H9 (cell line): ENCODE measurements around the gene FGR. TPM values are rescaled to one million over a fixed set of nuclear protein-coding genes. Genes with fewer than 3 reads are reported as not detected.
"Not testable (repeated sequence)": the region's sequence is repeated elsewhere in the genome, so short reads cannot be mapped to it uniquely, and the experiment has no call there.

Source experiments
- DNase-seq: peaks from one replicate; pipeline ENCODE4 v3.0.0-alpha.2; 2017
- H2AFZ ChIP-seq: one replicate; pipeline ENCODE4 v1.6.1; 2013; ENCODE audit warnings: mild to moderate bottlenecking, low read length, control low read depth, moderate library complexity
- H2AK5ac ChIP-seq: 2 replicates; pipeline ENCODE4 v1.6.1; 2013; ENCODE audit warnings: low read length, control low read depth, mixed read lengths; ENCODE audit not compliant: insufficient read length
- H2BK120ac ChIP-seq: one replicate; pipeline ENCODE4 v1.6.1; 2013; ENCODE audit warnings: low read depth, mild to moderate bottlenecking, low read length, control low read depth, inconsistent platforms; ENCODE audit not compliant: poor library complexity, severe bottlenecking
- H2BK12ac ChIP-seq: 2 replicates; pipeline ENCODE4 v1.6.1; 2013; ENCODE audit warnings: low read length, control low read depth, mixed read lengths, low read depth; ENCODE audit not compliant: insufficient read length
- H2BK15ac ChIP-seq: 2 replicates; pipeline ENCODE4 v1.6.1; 2013; ENCODE audit warnings: low read depth, low read length, control low read depth
- H2BK20ac ChIP-seq: one replicate; pipeline ENCODE4 v1.6.1; 2013; ENCODE audit warnings: low read depth, mild to moderate bottlenecking, low read length, control low read depth, inconsistent platforms; ENCODE audit not compliant: poor library complexity, severe bottlenecking
- H2BK5ac ChIP-seq: 2 replicates; pipeline ENCODE4 v1.6.1; 2013; ENCODE audit warnings: low read length, control low read depth, mixed read lengths; ENCODE audit not compliant: insufficient read length
- H3K14ac ChIP-seq: 2 replicates; pipeline ENCODE4 v1.6.1; 2013; ENCODE audit warnings: low read length, control low read depth; ENCODE audit not compliant: insufficient read depth
- H3K18ac ChIP-seq: 2 replicates; pipeline ENCODE4 v1.6.1; 2013; ENCODE audit warnings: low read depth, mild to moderate bottlenecking, mixed read lengths, low read length, control low read depth; ENCODE audit not compliant: insufficient read length
- H3K23ac ChIP-seq: 2 replicates; pipeline ENCODE4 v1.6.1; 2013; ENCODE audit warnings: low read length, control low read depth, mixed read lengths, low read depth; ENCODE audit not compliant: insufficient read length
- H3K23me2 ChIP-seq: 2 replicates; pipeline ENCODE4 v1.6.1; 2013; ENCODE audit warnings: low read depth, mild to moderate bottlenecking, mixed read lengths, low read length, control low read depth; ENCODE audit not compliant: insufficient read length, poor library complexity, severe bottlenecking
- H3K27ac ChIP-seq: 2 replicates; pipeline ENCODE4 v1.5.1; 2013; ENCODE audit warnings: low read length, control low read depth, mixed read lengths, low read depth; ENCODE audit not compliant: insufficient read length
- H3K27me3 ChIP-seq: 2 replicates; pipeline ENCODE4 v1.6.1; 2013; ENCODE audit warnings: low read length, control low read depth, inconsistent platforms; ENCODE audit not compliant: insufficient read depth
- H3K4ac ChIP-seq: 2 replicates; pipeline ENCODE4 v1.6.1; 2013; ENCODE audit warnings: low read depth, mild to moderate bottlenecking, control low read depth, inconsistent platforms, low read length, moderate library complexity
- H3K4me1 ChIP-seq: 2 replicates; pipeline ENCODE4 v1.6.1; 2013; ENCODE audit warnings: low read length, control low read depth, inconsistent platforms; ENCODE audit not compliant: insufficient read depth
- H3K4me2 ChIP-seq: 2 replicates; pipeline ENCODE4 v1.6.1; 2013; ENCODE audit warnings: low read length, control low read depth, mixed read lengths; ENCODE audit not compliant: insufficient read length, insufficient read depth
- H3K56ac ChIP-seq: 2 replicates; pipeline ENCODE4 v1.6.1; 2013; ENCODE audit warnings: low read depth, mild to moderate bottlenecking, mixed read lengths, low read length, control low read depth; ENCODE audit not compliant: insufficient read length
- H3K79me1 ChIP-seq: 2 replicates; pipeline ENCODE4 v1.6.1; 2013; ENCODE audit warnings: low read depth, mild to moderate bottlenecking, moderate library complexity, low read length, control low read depth, inconsistent platforms; ENCODE audit not compliant: insufficient read depth, poor library complexity, severe bottlenecking
- H3K79me2 ChIP-seq: 2 replicates; pipeline ENCODE4 v1.6.1; 2013; ENCODE audit warnings: low read length, control low read depth, inconsistent platforms; ENCODE audit not compliant: insufficient read depth
- H3K9ac ChIP-seq: 2 replicates; pipeline ENCODE4 v1.6.1; 2013; ENCODE audit warnings: low read length, control low read depth, mixed read lengths; ENCODE audit not compliant: insufficient read length; ENCODE audit errors: extremely low read depth
- H3K9me3 ChIP-seq: one replicate; pipeline ENCODE4 v1.6.1; 2013; ENCODE audit warnings: low read depth, low read length, inconsistent platforms; ENCODE audit not compliant: control insufficient read depth
- H3T11ph ChIP-seq: one replicate; pipeline ENCODE4 v1.6.1; 2013; ENCODE audit warnings: mild to moderate bottlenecking, low read length, control low read depth, inconsistent platforms
- H4K20me1 ChIP-seq: one replicate; pipeline ENCODE4 v1.6.1; 2013; ENCODE audit not compliant: control insufficient read depth, insufficient read length, insufficient read depth
- H4K5ac ChIP-seq: 2 replicates; pipeline ENCODE4 v1.6.1; 2013; ENCODE audit warnings: low read depth, mild to moderate bottlenecking, mixed read lengths, low read length, control low read depth; ENCODE audit not compliant: insufficient read length
- H4K8ac ChIP-seq: replicated peaks from 2 replicates; pipeline ENCODE4 v1.6.1; 2013; ENCODE audit warnings: low read length, control low read depth, mixed read lengths, low read depth; ENCODE audit not compliant: insufficient read length
- H4K91ac ChIP-seq: 2 replicates; pipeline ENCODE4 v1.6.1; 2013; ENCODE audit warnings: low read depth, mild to moderate bottlenecking, moderate library complexity, mixed read lengths, low read length, control low read depth; ENCODE audit not compliant: insufficient read length
- H3K27ac Mint-ChIP-seq, 3 experiments: 2 replicates in 2 of 3; 3 replicates in 1 of 3; pipeline ENCODE4 v1.8.0; 2020 to 2021; ENCODE audit warnings: mixed read lengths in 3 of 3, mild to moderate bottlenecking in 1 of 3, moderate library complexity in 1 of 3
- H3K27me3 Mint-ChIP-seq: 2 replicates; pipeline ENCODE4 v1.8.0; 2021; ENCODE audit warnings: low read depth, mild to moderate bottlenecking, moderate library complexity, mixed read lengths
- H3K36me3 Mint-ChIP-seq, 3 experiments: 2 replicates in 2 of 3; 3 replicates in 1 of 3; pipeline ENCODE4 v1.8.0; 2020 to 2021; ENCODE audit warnings: low read depth in 3 of 3, mixed read lengths in 3 of 3; ENCODE audit not compliant: insufficient read depth in 1 of 3
- H3K4me1 Mint-ChIP-seq, 2 experiments: 2 replicates each; pipeline ENCODE4 v1.8.0; 2020; ENCODE audit warnings: mixed read lengths in 2 of 2
- H3K4me3 Mint-ChIP-seq, 2 experiments: 2 replicates in 1 of 2; 3 replicates in 1 of 2; pipeline ENCODE4 v1.8.0; 2020 to 2021; ENCODE audit warnings: mild to moderate bottlenecking in 2 of 2, mixed read lengths in 2 of 2, moderate library complexity in 1 of 2
- H3K9me3 Mint-ChIP-seq, 2 experiments: 2 replicates in 1 of 2; 3 replicates in 1 of 2; pipeline ENCODE4 v1.8.0; 2020; ENCODE audit warnings: mild to moderate bottlenecking in 2 of 2, mixed read lengths in 2 of 2, moderate library complexity in 1 of 2
- WGBS: extraction: QIAGEN DNeasy Blood & Tissue Kit; methylation state at CpG from one replicate; pipeline ENCODE4 v1.1.7; 2013; ENCODE audit warnings: missing lambda C conversion rate, low lambda C conversion rate, mixed read lengths; ENCODE audit not compliant: insufficient read length; ENCODE audit errors: extremely low coverage; 5-methylcytosine and 5-hydroxymethylcytosine counted together
- total RNA-seq: library from RNA; stranded (reverse); gene quantifications from 2 replicates; pipeline ENCODE4 v1.2.1, GENCODE V29; 2021
- TF ChIP-seq, protein P1 (sequence below): fragments of 200-600 bp; sonication (generic); conservative IDR thresholded peaks from 3 replicates; pipeline ENCODE4 v1.8.0; 2021; ENCODE audit warnings: antibody characterized with exemption, mild to moderate bottlenecking

Gene FGR
- total RNA-seq, 1 experiment from 2014 or later: not detected

DNA sequence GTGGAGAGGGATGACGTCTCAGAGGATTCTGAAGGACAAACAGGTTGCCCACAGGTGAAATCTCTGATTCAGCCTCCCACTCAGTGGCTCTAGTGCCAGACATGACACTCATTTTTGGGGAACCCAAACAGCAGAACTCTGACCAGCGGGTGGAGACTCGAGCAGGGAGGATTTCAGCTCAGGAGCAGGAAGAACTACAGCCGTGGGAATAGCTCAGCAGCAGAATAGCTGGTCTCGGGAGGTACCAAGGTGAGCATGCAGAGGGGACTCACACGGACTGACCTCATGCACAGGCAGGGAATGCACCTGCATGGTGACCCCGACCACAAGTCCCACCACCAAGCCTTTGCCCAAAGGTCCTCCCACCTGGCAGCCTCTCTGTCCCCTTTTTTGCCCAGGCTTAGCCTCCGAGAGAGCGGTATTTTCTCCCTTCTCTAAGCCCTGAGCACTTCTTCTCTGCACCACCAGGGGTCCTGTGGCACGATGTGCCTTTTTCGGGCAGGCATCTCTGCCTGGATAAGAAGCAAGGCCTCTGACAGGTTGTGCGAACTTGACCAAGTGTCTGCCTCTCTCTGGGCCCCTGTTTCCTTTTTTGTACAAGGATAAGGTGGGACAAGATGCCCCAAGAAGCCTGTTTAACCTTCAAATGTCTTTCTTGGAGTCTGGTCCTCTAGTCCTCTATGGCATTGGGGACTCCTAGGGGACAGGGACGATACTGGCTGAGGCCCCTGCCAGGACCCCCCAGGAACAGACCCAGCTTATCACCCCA, 8.8 kb upstream of the FGR start:
- H3K4me1 ChIP-seq: peaks cover 3% of the 10 kb centered on the region
- no peaks in the 10 kb centered on the region for H3K9me3 ChIP-seq
- no peak overlapping the region for H4K91ac ChIP-seq
- Mint-ChIP-seq H3K36me3 (no peaks in the 10 kb centered on the region), H3K27me3 (no peaks in the 10 kb centered on the region; the same call in none of the 2 replicates), H3K9me3 (no peaks in the 10 kb centered on the region; a peak in 1 of 5 replicates), H3K4me3 (no peak overlapping the region), H3K4me1 (peaks cover 8 to 11% of the 10 kb centered on the region in 2 experiments), H3K27ac (no peak overlapping the region; a peak in 1 of 7 replicates)
- no peak overlapping the region for H4K8ac ChIP-seq
- no peak overlapping the region for H4K5ac ChIP-seq
- H3K18ac ChIP-seq: no peak overlapping the region
- DNase-seq: peak; percentile 85
- H3T11ph ChIP-seq: no peak overlapping the region
- no peaks in the 10 kb centered on the region for H3K79me1 ChIP-seq
- no CpG with 5 or more reads among the region's 13 CpGs for WGBS
- H2BK15ac ChIP-seq: no peak overlapping the region
- H3K14ac ChIP-seq: no peak overlapping the region
- H2AK5ac ChIP-seq: no peak overlapping the region
- no peak overlapping the region for H3K4me2 ChIP-seq
- H3K56ac ChIP-seq: no peak overlapping the region
- no peaks in the 10 kb centered on the region for H3K27me3 ChIP-seq
- H2AFZ ChIP-seq: no peak overlapping the region
- no peak overlapping the region for H3K9ac ChIP-seq
- no peak overlapping the region for H3K4ac ChIP-seq
- no peak overlapping the region for H2BK5ac ChIP-seq
- no peak overlapping the region for H3K27ac ChIP-seq
- no peaks in the 10 kb centered on the region for H3K23me2 ChIP-seq
- no peak overlapping the region for H2BK12ac ChIP-seq
- H2BK120ac ChIP-seq: no peak overlapping the region
- H2BK20ac ChIP-seq: no peak overlapping the region
- TF ChIP-seq, protein P1, sequence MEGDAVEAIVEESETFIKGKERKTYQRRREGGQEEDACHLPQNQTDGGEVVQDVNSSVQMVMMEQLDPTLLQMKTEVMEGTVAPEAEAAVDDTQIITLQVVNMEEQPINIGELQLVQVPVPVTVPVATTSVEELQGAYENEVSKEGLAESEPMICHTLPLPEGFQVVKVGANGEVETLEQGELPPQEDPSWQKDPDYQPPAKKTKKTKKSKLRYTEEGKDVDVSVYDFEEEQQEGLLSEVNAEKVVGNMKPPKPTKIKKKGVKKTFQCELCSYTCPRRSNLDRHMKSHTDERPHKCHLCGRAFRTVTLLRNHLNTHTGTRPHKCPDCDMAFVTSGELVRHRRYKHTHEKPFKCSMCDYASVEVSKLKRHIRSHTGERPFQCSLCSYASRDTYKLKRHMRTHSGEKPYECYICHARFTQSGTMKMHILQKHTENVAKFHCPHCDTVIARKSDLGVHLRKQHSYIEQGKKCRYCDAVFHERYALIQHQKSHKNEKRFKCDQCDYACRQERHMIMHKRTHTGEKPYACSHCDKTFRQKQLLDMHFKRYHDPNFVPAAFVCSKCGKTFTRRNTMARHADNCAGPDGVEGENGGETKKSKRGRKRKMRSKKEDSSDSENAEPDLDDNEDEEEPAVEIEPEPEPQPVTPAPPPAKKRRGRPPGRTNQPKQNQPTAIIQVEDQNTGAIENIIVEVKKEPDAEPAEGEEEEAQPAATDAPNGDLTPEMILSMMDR: peak; percentile 81
- H3K79me2 ChIP-seq: no peaks in the 10 kb centered on the region
- no peak overlapping the region for H3K23ac ChIP-seq
- no peaks in the 10 kb centered on the region for H4K20me1 ChIP-seq

DNA sequence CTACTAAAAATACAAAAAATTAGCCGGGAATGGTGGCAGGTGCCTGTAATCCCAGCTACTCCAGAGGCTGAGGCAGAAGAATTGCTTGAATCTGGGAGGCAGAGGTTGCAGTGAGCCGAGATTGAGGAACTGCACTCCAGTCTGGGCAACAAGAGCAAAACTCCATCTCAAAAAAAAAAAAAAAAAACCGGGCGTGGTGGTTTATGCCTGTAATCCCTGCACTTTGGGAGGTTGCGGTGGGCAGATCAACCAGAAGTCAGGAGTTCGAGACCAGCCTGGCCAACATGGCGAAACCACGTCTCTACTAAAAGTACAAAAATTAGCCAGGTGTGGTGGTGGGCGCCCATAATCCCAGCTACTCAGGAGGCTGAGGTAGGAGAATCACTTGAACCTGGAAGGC, 5.5 kb upstream of the FGR start:
- H3K9ac ChIP-seq, H3K4me2 ChIP-seq, H2BK120ac ChIP-seq, H3K27me3 Mint-ChIP-seq, H3K27me3 ChIP-seq, H3K23ac ChIP-seq, H2BK20ac ChIP-seq, H3K56ac ChIP-seq, H4K20me1 ChIP-seq, H3K27ac Mint-ChIP-seq, H2BK15ac ChIP-seq, H3K14ac ChIP-seq, H3K4ac ChIP-seq, H3K79me1 ChIP-seq, H3K9me3 Mint-ChIP-seq, H2BK5ac ChIP-seq, H3K4me3 Mint-ChIP-seq, H3K79me2 ChIP-seq, DNase-seq, H4K8ac ChIP-seq, H2AK5ac ChIP-seq, H4K5ac ChIP-seq, H3K9me3 ChIP-seq, H3K36me3 Mint-ChIP-seq, H3K4me1 ChIP-seq, H3K23me2 ChIP-seq, H2BK12ac ChIP-seq, H3T11ph ChIP-seq, H4K91ac ChIP-seq, H2AFZ ChIP-seq, H3K27ac ChIP-seq, H3K18ac ChIP-seq: not testable (repeated sequence)
- no CpG with 5 or more reads among the region's 9 CpGs for WGBS
- H3K4me1 Mint-ChIP-seq: peaks cover 8 to 17% of the 10 kb centered on the region in 2 experiments
